ENCODE results near the gene ATIC. TPM values are rescaled to one million over a fixed set of nuclear protein-coding genes. Genes with fewer than 3 reads are reported as not detected.

Gene ATIC
- total and polyA plus RNA-seq, 12 donors = 33.7 to 164 (median 83.3) TPM

DNA sequence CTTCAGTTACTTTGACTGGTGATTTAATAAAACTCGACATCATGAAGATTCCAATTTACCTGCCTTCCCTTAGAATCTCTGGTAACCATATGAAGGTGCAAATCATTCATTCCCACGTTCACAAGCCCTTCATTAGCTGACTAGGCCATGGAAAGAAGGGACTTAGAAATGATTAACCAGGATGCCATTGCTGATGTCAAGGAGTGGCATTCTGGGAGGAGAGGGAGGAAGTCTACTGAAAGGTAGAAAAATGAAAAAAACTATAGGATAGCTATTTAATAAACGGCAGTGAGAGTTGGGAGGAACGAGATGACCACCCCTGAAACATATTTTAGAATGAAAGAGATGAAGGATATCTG, 1.4 kb downstream of the ATIC start:
- DNase-seq = no peak
- peaks cover 0 to 13% of the 10 kb centered on the region in 2 donors for H3K4me1 ChIP-seq (replicated peaks in 1 of 2)
- H3K9me3 ChIP-seq (replicated peaks in 1 of 3) = no peaks in the 10 kb centered on the region
- 87 to 95% (median 90%) methylated on average over 4 of the region's 4 CpGs for whole genome bisulfite sequencing, 4 donors
- H3K27ac ChIP-seq = no peak overlapping the region
- no peaks in the 10 kb centered on the region for H3K36me3 ChIP-seq (replicated peaks in 1 of 2)
- no peaks in the 10 kb centered on the region for H3K27me3 ChIP-seq
- TF ChIP-seq, protein P1, sequence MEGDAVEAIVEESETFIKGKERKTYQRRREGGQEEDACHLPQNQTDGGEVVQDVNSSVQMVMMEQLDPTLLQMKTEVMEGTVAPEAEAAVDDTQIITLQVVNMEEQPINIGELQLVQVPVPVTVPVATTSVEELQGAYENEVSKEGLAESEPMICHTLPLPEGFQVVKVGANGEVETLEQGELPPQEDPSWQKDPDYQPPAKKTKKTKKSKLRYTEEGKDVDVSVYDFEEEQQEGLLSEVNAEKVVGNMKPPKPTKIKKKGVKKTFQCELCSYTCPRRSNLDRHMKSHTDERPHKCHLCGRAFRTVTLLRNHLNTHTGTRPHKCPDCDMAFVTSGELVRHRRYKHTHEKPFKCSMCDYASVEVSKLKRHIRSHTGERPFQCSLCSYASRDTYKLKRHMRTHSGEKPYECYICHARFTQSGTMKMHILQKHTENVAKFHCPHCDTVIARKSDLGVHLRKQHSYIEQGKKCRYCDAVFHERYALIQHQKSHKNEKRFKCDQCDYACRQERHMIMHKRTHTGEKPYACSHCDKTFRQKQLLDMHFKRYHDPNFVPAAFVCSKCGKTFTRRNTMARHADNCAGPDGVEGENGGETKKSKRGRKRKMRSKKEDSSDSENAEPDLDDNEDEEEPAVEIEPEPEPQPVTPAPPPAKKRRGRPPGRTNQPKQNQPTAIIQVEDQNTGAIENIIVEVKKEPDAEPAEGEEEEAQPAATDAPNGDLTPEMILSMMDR (IDR thresholded peaks at IDR 0.05) = no peak
- TF ChIP-seq POLR2A (IDR thresholded peaks at IDR 0.05) = no peak
- no peak overlapping the region for H3K4me3 ChIP-seq
- intact Hi-C loops (cut with DNase I) = no loop called here

DNA sequence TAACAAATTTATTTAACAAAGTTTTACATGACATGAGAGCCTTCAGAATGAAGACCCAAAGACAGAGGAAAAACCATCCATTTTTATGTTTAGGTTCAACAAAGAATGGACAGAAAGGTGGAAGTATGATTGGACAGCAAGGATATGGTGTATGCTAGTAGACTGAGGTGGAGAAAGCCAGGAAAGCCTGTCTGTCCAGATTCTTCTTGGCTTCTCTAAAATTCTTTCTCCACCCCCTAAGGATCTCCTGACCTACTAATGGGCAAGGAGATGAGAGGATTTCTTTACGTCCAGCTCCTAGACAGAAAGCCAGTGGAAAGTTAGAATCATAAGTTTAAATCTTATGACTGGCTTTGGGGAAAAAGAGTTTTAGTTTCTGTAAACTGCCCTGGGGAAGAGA, 3.0 kb downstream of the ATIC start:
- TF ChIP-seq POLR2A (IDR thresholded peaks at IDR 0.05) = no peak
- TF ChIP-seq, protein P1 (IDR thresholded peaks at IDR 0.05) = no peak
- Histone ChIP-seq H3K27me3 (no peaks in the 10 kb centered on the region), H3K9me3 (replicated peaks in 1 of 3) (no peaks in the 10 kb centered on the region), H3K36me3 (replicated peaks in 1 of 2) (peaks cover 0 to 16% of the 10 kb centered on the region in 2 donors), H3K4me3 (no peak overlapping the region), H3K4me1 (replicated peaks in 1 of 2) (peaks cover 0 to 13% of the 10 kb centered on the region in 2 donors), H3K27ac (no peak overlapping the region)
- 77 to 89% (median 82%) methylated on average over 1 of the region's 1 CpG for WGBS, 4 donors
- DNase-seq = no peak
- intact Hi-C loops (cut with DNase I) = no loop called here

DNA sequence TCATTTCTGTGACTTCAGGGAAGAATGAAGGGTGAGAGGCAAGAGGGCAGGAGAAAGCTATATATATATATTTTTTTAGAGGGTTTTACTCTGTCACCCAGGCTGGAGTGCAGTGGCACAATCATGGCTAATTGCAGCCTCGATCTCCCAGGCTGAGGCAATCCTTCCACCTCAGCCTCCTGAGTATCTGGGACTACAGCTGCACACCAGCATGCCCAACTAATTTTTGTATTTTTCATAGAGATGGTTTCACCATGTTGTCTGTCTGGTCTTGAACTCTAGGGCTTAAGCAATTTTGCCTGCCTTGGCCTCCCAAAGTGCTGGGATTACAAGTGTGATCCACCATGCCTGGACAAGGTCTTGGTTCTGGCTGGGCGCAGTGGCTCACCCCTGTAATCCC, 3.4 kb downstream of the ATIC start:
- intact Hi-C loops (cut with DNase I) = no loop called here

DNA sequence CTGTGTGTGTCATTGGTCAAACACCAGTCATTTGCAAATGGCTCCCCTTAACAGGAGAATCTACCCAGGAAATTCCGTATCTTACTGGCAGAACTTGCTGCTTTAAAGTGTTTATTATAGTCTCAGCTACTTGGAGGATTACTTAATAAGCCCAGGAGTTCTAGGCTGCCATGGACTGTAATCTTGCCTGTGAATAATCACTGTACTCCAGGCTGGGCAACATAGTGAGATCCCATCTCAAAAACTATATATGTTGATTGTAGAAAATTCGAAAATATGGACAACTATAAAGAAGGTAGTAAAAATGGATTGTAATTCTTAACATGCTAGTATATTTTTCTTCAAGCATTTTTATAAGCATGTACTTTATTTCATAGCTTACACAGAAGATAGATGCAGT, 4.5 kb downstream of the ATIC start:
- 89 to 93% (median 92%) methylated on average over 2 of the region's 2 CpGs for WGBS, 4 donors
- no peaks in the 10 kb centered on the region for H3K9me3 ChIP-seq (replicated peaks in 1 of 3)
- TF ChIP-seq POLR2A (IDR thresholded peaks at IDR 0.05) = no peak
- no peak overlapping the region for H3K27ac ChIP-seq
- H3K36me3 ChIP-seq (replicated peaks in 1 of 2) = peaks cover 0 to 28% of the 10 kb centered on the region in 2 donors
- H3K4me1 ChIP-seq (replicated peaks in 1 of 2) = peaks cover 0 to 13% of the 10 kb centered on the region in 2 donors
- no peak for DNase-seq
- H3K27me3 ChIP-seq = no peaks in the 10 kb centered on the region
- intact Hi-C loops (cut with DNase I) = no loop called here
- H3K4me3 ChIP-seq = no peak overlapping the region

More for the DNA sequence above, 3.4 kb downstream of the ATIC start:
- Histone ChIP-seq H3K36me3 (replicated peaks in 1 of 2) (peaks cover 0 to 20% of the 10 kb centered on the region in 2 donors), H3K4me3 (no peak overlapping the region), H3K9me3 (replicated peaks in 1 of 3) (no peaks in the 10 kb centered on the region), H3K27me3 (no peaks in the 10 kb centered on the region), H3K27ac (no peak overlapping the region), H3K4me1 (replicated peaks in 1 of 2) (peaks cover 0 to 13% of the 10 kb centered on the region in 2 donors)
- TF ChIP-seq, protein P1 (IDR thresholded peaks at IDR 0.05) = no peak
- TF ChIP-seq POLR2A (IDR thresholded peaks at IDR 0.05) = no peak
- DNase-seq = no peak
- 99 to 100% (median 100%) methylated on average over 2 of the region's 2 CpGs for WGBS, 4 donors

DNA sequence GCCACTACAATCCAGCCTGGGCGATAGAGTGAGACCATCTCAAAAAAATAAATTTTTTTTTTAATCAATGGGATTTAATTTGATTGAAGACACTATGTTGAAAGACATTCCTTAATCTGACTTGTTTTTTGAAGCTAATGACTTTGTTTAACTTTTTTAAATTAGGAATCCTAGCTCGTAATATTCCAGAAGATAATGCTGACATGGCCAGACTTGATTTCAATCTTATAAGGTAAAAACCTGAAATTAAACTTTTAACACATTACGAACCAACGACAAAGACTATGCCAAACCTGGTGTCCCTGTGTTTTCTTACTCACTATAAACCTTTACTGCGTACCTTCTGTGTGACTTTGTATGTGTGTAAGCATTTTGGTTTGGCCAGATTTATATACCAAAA, 7.6 kb downstream of the ATIC start:
- intact Hi-C loops (cut with DNase I) = no loop called here
- Histone ChIP-seq H3K4me1 (replicated peaks in 1 of 2) (no peaks in the 10 kb centered on the region), H3K36me3 (replicated peaks in 1 of 2) (peaks cover 0 to 28% of the 10 kb centered on the region in 2 donors), H3K27me3 (no peaks in the 10 kb centered on the region), H3K27ac (no peak overlapping the region), H3K4me3 (no peak overlapping the region), H3K9me3 (replicated peaks in 1 of 3) (no peaks in the 10 kb centered on the region)
- no peak for TF ChIP-seq POLR2A (IDR thresholded peaks at IDR 0.05)
- TF ChIP-seq, protein P1 (IDR thresholded peaks at IDR 0.05) = no peak
- no peak for DNase-seq
- 97 to 99% (median 98%) methylated on average over 5 of the region's 5 CpGs for WGBS, 4 donors

Data from adrenal gland (tissue), 12 donors.